Effector memory CD4-positive, alpha-beta T cell (primary cell): ENCODE results near the gene TIMM23.

Experiments
- DNase-seq, 3 donors: peaks; one replicate each; pipeline ENCODE4 v3.0.0-alpha.2; 2020
- H3K27ac ChIP-seq: 2 replicates; pipeline ENCODE4 v1.7.0; 2013; ENCODE audit warnings: mild to moderate bottlenecking, low read length, moderate library complexity; ENCODE audit not compliant: insufficient read depth, poor library complexity, severe bottlenecking
- H3K27me3 ChIP-seq: replicated peaks from 2 replicates; pipeline ENCODE4 v1.7.0; 2013; ENCODE audit warnings: mild to moderate bottlenecking, low read length; ENCODE audit not compliant: insufficient read depth, control insufficient read depth, poor library complexity, severe bottlenecking
- H3K36me3 ChIP-seq: 2 replicates; pipeline ENCODE4 v1.7.0; 2013; ENCODE audit warnings: mild to moderate bottlenecking, low read length, moderate library complexity; ENCODE audit not compliant: control insufficient read depth, insufficient read depth
- H3K4me1 ChIP-seq: 2 replicates; pipeline ENCODE4 v1.7.0; 2013; ENCODE audit warnings: low read length, mild to moderate bottlenecking; ENCODE audit not compliant: control insufficient read depth, insufficient read depth, poor library complexity, severe bottlenecking
- H3K4me3 ChIP-seq: 2 replicates; pipeline ENCODE4 v1.7.0; 2013; ENCODE audit warnings: low read length, low read depth, mild to moderate bottlenecking; ENCODE audit not compliant: insufficient read depth, poor library complexity, severe bottlenecking
- H3K9me3 ChIP-seq: 2 replicates; pipeline ENCODE4 v1.7.0; 2013; ENCODE audit warnings: mild to moderate bottlenecking, low read length, moderate library complexity; ENCODE audit not compliant: control insufficient read depth

Gene TIMM23

GRCh38 chr10:46050941-46051623 lies 78.8 kb downstream of the TIMM23 start:
- DNase-seq, result no peak
- Histone ChIP-seq H3K27me3 (no peaks in the 10 kb centered on the region), H3K36me3 (no peaks in the 10 kb centered on the region), H3K4me1 (no peaks in the 10 kb centered on the region), H3K4me3 (no peak overlapping the region), H3K9me3 (no peaks in the 10 kb centered on the region), H3K27ac (no peak overlapping the region)

- DNase-seq, result no peak
- no peaks in the 10 kb centered on the region for H3K4me1 ChIP-seq
- no peaks in the 10 kb centered on the region for H3K27me3 ChIP-seq
These were observed 79.9 kb downstream of the TIMM23 start for GRCh38 chr10:46052057-46052790.

GRCh38 chr10:46052791-46053375 lies 80.6 kb downstream of the TIMM23 start:
- DNase-seq, result no peak
- no peaks in the 10 kb centered on the region for H3K36me3 ChIP-seq
- no peak overlapping the region for H3K4me3 ChIP-seq
- H3K27me3 ChIP-seq, result no peaks in the 10 kb centered on the region
- no peaks in the 10 kb centered on the region for H3K9me3 ChIP-seq
- H3K27ac ChIP-seq, result no peak overlapping the region
- H3K4me1 ChIP-seq, result no peaks in the 10 kb centered on the region

More at GRCh38 chr10:46052057-46052790, 79.9 kb downstream of the TIMM23 start:
- Histone ChIP-seq H3K36me3 (no peaks in the 10 kb centered on the region), H3K4me3 (no peak overlapping the region), H3K27ac (no peak overlapping the region), H3K9me3 (no peaks in the 10 kb centered on the region)
